Tibial nerve (tissue), 4 donors: Measurements from ENCODE around the gene NUDT16L1.

Source experiments
- CTCF ChIP-seq, 5 experiments: fragments of 200-600 bp in 3 of 5; fragments of 450-650 bp in 2 of 5; sonication (generic) in 3 of 5; IDR thresholded peaks; one replicate each; pipeline ENCODE4 v1.5.1; 2016 to 2019; ENCODE audit warnings: antibody characterized with exemption in 5 of 5, mild to moderate bottlenecking in 3 of 5, moderate library complexity in 2 of 5
- EP300 ChIP-seq, 2 donors: sonication (generic); formaldehyde crosslinking; IDR thresholded peaks; one replicate each; pipeline ENCODE4 v1.6.1; 2017; ENCODE audit warnings: antibody characterized with exemption in 2 of 2, mild to moderate bottlenecking in 1 of 2
- POLR2A ChIP-seq, 2 donors: fragments of 450-650 bp; IDR thresholded peaks; one replicate each; pipeline ENCODE4 v1.6.1; 2017; ENCODE audit warnings: antibody characterized with exemption in 2 of 2, mild to moderate bottlenecking in 2 of 2, moderate library complexity in 2 of 2

GRCh38 chr16:4728676-4729075 lies 35.3 kb downstream of the NUDT16L1 start:
- TF ChIP-seq POLR2A (IDR thresholded peaks at IDR 0.05) = no peak
- TF ChIP-seq CTCF (IDR thresholded peaks at IDR 0.05) = no peak
- no peak for TF ChIP-seq EP300 (IDR thresholded peaks at IDR 0.05)
